Measurements from ENCODE around the gene TNFAIP8.

DNA sequence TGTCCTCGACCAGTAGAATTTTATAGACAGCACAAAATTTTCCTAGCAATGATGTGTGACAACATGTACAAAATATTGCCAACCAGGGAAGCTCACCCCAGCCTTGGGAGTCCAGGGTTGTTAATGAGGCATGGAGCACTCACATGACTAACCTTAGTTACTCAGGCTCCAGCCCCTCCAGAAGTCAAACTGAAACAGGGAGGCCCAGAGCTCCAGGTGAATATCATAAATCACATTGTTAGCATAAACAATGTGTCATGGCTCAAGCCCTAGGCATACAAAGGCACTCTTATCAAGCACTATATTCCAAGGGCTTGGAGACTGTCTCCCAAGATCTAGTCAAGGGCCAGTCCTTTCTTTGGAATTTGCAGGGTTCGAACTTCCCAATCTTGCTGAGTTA is 44.4 kb downstream of the TNFAIP8 start:
- TF ChIP-seq EZH2phosphoT487 (IDR thresholded peaks at IDR 0.05; ENCODE audit: insufficient read depth, low read depth) (no peak), EZH2 (IDR thresholded peaks at IDR 0.05; ENCODE audit: insufficient read depth, poor library complexity, severe bottlenecking) (no peak)
